Stimulated activated CD4-positive, alpha-beta T cell treated with anti-CD3 and anti-CD28 coated beads, Interleukin-4, amount 100 ng/mL, for 4 hours (primary cell): ENCODE results near the gene GGN.
"Not testable (repeated sequence)": the region's sequence is repeated elsewhere in the genome, so short reads cannot be mapped to it uniquely, and the experiment has no call there.

Experiments
- DNase-seq, 2 experiments: peaks; one replicate each; pipeline ENCODE4 v3.0.0-alpha.2; 2020

GGN gene

GRCh38 chr19:38360839-38361631, 26.8 kb downstream of the GGN start:
- DNase-seq: no peak

GRCh38 chr19:38360351-38360750, 27.5 kb downstream of the GGN start:
- DNase-seq: no peak

GRCh38 chr19:38359242-38360021, 28.4 kb downstream of the GGN start:
- DNase-seq: no peak

DNA sequence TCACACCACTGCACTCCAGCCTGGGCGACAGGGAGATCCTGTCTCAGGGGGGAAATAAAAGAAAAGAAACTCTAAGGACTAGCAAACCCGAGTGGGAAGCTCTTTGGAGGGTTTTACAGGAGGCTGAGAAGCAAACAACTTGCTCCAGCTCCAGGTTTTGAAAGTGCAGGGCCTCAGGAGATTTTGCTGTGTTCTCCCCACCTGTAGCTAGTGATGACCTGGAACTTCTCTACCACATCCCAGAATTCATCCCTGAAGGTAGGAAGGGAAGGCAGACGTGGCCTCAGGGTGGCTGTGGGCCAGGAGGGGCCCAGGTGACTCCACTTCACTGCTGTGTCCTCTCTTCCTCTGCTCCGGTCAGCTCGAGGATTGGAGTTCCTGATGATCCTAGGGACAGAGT, 29.8 kb downstream of the GGN start:
- no peak for DNase-seq

GRCh38 chr19:38355728-38356725, 31.8 kb downstream of the GGN start:
- DNase-seq: no peak

- DNase-seq: no peak
Observed at GRCh38 chr19:38352611-38353010, 35.2 kb downstream of the GGN start.

DNA sequence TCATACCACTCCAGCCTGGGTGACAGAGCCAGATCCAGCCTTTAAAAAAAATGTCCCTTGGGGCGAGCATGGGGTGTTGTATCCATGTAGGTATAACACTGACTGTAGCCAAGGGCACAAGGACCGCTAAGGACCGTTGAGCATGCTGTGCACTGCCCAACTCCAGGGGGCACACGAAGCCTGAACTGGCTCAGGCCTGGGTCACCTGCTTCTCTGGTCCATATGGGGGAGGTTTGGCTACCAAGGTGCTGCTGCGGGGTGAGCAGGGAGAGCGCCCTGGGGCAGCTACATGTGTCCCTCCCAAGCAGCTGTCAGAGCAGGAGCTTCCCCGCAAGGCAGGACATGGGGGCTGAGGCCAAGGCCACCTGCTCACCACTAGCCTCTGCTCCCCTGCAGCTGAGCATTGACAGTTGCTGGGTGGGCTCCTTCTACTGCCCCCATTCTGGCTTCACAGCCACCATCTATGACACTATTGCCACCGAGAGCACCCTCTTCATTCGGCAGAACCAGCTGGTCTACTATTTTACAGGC, 35.9 kb downstream of the GGN start:
- no peak for DNase-seq

GRCh38 chr19:38350883-38351282, 37.0 kb downstream of the GGN start:
- DNase-seq: no peak

DNA sequence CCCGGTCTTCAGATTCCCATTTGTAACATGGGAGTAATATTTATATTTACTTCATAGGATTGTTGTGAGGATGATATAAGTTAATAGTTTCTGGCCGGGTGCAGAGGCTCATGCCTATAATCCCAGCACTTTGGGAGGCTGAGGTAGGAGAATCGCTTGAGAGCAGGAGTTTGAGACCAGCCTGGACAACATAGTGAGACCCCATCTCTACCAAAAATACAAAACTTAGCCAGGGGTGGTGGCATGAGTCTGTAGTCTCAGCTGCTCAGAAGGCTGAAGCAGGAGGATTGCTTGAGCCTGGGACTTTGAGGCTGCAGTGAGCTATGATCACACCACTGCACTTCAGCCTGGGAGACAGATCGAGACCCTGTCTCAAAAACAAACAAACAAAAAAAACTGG, 41.0 kb downstream of the GGN start:
- no peak for DNase-seq

DNA sequence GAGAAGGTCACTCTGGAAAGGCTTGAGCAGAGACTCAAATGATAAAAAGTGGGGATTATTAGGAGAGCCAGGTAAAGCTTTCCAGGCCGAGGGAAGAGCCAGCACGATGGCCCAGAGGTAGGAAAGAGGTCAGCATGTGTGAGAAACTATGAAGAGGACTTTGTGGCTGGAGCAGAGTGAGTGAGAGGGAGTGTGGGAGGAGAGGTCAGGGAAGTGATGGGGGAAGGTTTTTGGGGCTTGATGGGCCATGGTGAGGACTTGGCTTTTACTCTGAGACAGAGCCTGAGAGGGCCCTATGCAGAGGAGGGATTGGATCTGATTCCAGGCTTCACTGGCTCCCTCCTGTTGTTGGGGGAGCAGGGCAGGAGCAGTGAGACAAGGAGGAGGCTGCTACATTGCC, 46.9 kb downstream of the GGN start:
- no peak for DNase-seq

DNA sequence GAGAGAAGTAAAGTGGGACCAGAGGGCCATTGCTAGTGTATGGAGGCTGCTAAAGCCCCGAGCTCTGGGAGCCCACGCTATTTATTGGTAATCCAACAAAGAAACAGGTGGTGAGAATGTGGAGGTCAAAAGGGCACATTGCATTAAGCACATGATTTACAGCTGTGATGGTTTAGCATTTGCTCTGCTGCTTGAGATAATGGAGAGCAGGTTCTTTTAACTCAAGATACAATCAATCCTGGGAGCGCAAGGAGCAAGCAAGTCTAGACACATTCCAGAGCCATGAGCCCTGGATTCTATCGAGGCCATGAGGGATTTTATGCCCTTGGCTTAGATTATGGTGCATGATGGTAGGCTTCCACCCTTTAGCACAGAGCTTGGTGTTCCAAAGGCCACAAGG, 48.8 kb downstream of the GGN start:
- DNase-seq: not testable (repeated sequence)

DNA sequence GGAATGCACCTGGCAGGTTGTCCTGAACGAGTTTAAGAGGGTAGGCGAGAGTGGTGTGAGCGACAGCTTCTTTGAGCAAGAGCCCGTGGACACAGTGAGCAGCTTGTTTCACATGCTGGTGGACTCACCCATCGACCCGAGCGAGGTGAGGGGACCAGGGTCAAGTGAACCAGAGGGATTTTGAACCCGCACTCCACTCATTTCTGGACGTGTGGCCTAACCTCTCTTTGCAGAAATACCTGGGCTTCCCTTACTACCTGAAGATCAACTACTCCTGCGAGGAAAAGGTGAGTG, 50.5 kb downstream of the GGN start:
- no peak for DNase-seq

DNA sequence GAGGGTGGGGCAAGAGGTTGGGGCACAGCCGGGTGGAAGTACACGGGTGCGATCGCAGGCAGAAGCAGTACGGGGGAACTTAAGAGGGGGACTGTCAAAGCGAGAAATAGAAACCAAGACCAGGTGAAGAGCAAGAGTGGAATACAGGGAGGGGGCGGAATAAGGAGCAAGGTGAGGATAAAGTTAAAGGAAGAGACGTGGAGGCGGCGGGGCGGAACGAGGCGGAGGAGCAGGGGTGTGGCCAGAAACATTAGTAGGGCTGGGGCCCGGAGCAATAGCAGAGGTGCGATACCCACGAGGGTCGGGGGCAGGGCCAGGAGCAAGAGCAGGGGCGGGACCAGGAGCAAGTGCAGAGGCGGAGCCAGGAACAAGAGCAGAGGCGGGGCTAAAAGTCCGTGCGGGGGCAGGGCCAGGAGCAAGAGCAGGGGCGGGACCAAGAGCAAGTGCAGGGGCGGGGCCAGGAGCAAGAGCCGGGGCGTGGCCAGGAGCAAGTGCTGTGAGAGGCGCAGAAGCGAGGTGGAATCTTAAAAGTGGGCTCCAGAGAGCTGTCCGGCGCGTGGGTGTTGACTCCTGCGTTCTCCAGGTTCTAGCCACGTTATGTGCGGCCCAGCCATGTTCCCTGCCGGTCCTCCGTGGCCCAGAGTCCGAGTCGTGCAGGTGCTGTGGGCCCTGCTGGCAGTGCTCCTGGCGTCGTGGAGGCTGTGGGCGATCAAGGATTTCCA, 51.0 kb downstream of the GGN start:
- DNase-seq: peak; percentile 92 to 96

- peak; percentile 92 to 94 for DNase-seq
Observed at GRCh38 chr19:38335949-38336637, 51.7 kb downstream of the GGN start.
